Mesodermal cell (in vitro differentiated cells): Measurements from ENCODE around the gene FOXP1.
"Not testable (repeated sequence)": the region's sequence is repeated elsewhere in the genome, so short reads cannot be mapped to it uniquely, and the experiment has no call there.

Experiments used
- H3K27ac ChIP-seq: 2 replicates; pipeline ENCODE4 v1.7.0; 2013; ENCODE audit warnings: mild to moderate bottlenecking, low read depth, low read length, moderate library complexity; ENCODE audit not compliant: severe bottlenecking
- H3K36me3 ChIP-seq: 2 replicates; pipeline ENCODE4 v1.7.1; 2013; ENCODE audit warnings: mild to moderate bottlenecking, low read length, moderate library complexity; ENCODE audit not compliant: control insufficient read depth, insufficient read depth
- H3K4me1 ChIP-seq: one replicate; pipeline ENCODE4 v1.7.1; 2013; ENCODE audit warnings: mild to moderate bottlenecking, low read length; ENCODE audit not compliant: insufficient read depth, control insufficient read depth, poor library complexity, severe bottlenecking
- H3K4me3 ChIP-seq: 2 replicates; pipeline ENCODE4 v1.7.0; 2013; ENCODE audit warnings: low read length, control low read depth, mild to moderate bottlenecking; ENCODE audit not compliant: insufficient read depth, poor library complexity, severe bottlenecking; ENCODE audit errors: extremely low read depth
- H3K9me3 ChIP-seq: 2 replicates; pipeline ENCODE4 v1.7.1; 2013; ENCODE audit warnings: mild to moderate bottlenecking, low read length, moderate library complexity; ENCODE audit not compliant: control insufficient read depth
- WGBS, 2 experiments: methylation state at CpG; one replicate each; pipeline ENCODE4 v1.1.5; 2013; ENCODE audit warnings: missing lambda C conversion rate in 2 of 2; ENCODE audit not compliant: insufficient coverage in 2 of 2; 5-methylcytosine and 5-hydroxymethylcytosine counted together

The FOXP1 gene

GRCh38 chr3:71022551-71023335 lies 560.8 kb downstream of the FOXP1 start:
- 68 to 76% methylated on average over 4 to 5 of the region's 5 CpGs for WGBS, 2 experiments
- no peaks in the 10 kb centered on the region for H3K9me3 ChIP-seq
- H3K27ac ChIP-seq = no peak overlapping the region

GRCh38 chr3:71018799-71019198 lies 564.7 kb downstream of the FOXP1 start:
- Histone ChIP-seq H3K9me3 (no peaks in the 10 kb centered on the region), H3K4me1 (no peaks in the 10 kb centered on the region), H3K36me3 (peaks cover 14% of the 10 kb centered on the region), H3K4me3 (no peak overlapping the region), H3K27ac (no peak overlapping the region)
- 90 to 93% methylated on average over 2 of the region's 4 CpGs for WGBS, 2 experiments

More at GRCh38 chr3:71022551-71023335, 560.8 kb downstream of the FOXP1 start:
- Histone ChIP-seq H3K4me1 (no peaks in the 10 kb centered on the region), H3K36me3 (no peaks in the 10 kb centered on the region), H3K4me3 (no peak overlapping the region)

GRCh38 chr3:71016178-71016845 lies 567.2 kb downstream of the FOXP1 start:
- no peaks in the 10 kb centered on the region for H3K9me3 ChIP-seq
- no peak overlapping the region for H3K27ac ChIP-seq
- H3K4me1 ChIP-seq = no peaks in the 10 kb centered on the region
- WGBS, 2 experiments = 88 to 94% methylated on average over 7 of the region's 10 CpGs
- peaks cover 14% of the 10 kb centered on the region for H3K36me3 ChIP-seq
- no peak overlapping the region for H3K4me3 ChIP-seq

GRCh38 chr3:71014616-71015015 lies 568.9 kb downstream of the FOXP1 start:
- not testable (repeated sequence) for H3K9me3 ChIP-seq, H3K27ac ChIP-seq, H3K4me3 ChIP-seq, H3K4me1 ChIP-seq
- WGBS, 2 experiments = 96 to 100% methylated on average over 3 to 4 of the region's 6 CpGs
- peaks cover 14% of the 10 kb centered on the region for H3K36me3 ChIP-seq

DNA sequence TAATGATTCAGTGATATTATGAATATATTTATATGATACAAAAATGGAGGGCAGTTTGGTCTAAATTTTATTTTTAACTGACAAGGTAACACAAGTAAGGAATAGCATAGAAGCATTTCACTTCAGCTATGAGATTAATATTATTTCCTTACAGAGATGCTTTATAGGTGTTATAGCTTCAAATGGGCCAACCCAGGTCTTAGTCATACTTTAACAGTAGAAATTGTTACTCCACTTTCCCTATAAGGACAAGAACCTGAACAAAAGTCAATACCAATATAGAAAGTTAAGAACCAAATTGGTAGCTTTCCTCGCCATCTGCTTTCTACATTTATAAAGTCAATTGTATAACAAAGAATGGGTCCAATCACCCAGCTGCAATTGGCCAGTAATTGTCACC lies 570.6 kb downstream of the FOXP1 start:
- no peaks in the 10 kb centered on the region for H3K4me1 ChIP-seq
- H3K9me3 ChIP-seq = no peaks in the 10 kb centered on the region
- 100% methylated on average over 1 of the region's 1 CpG; no CpG with 5 or more reads in 1 of the 2 experiments for WGBS, 2 experiments
- H3K4me3 ChIP-seq = no peak overlapping the region
- H3K36me3 ChIP-seq = peaks cover 14% of the 10 kb centered on the region
- H3K27ac ChIP-seq = no peak overlapping the region

- Histone ChIP-seq H3K4me1 (peaks cover 9% of the 10 kb centered on the region), H3K9me3 (no peaks in the 10 kb centered on the region), H3K36me3 (peaks cover 14% of the 10 kb centered on the region), H3K27ac (no peak overlapping the region), H3K4me3 (no peak overlapping the region)
- 83 to 100% methylated on average over 1 of the region's 6 CpGs for WGBS, 2 experiments
Measured at GRCh38 chr3:71011565-71012287, 571.8 kb downstream of the FOXP1 start.

- Histone ChIP-seq H3K27ac (no peak overlapping the region), H3K9me3 (no peaks in the 10 kb centered on the region), H3K36me3 (peaks cover 14% of the 10 kb centered on the region), H3K4me3 (no peak overlapping the region), H3K4me1 (peaks cover 9% of the 10 kb centered on the region)
- WGBS, 2 experiments = 94 to 100% methylated on average over 1 to 2 of the region's 3 CpGs
Measured at GRCh38 chr3:71010726-71011455, 572.6 kb downstream of the FOXP1 start.

- H3K4me1 ChIP-seq = peaks cover 9% of the 10 kb centered on the region
- WGBS, 2 experiments = 94 to 97% methylated on average over 5 to 6 of the region's 7 CpGs
- no peak overlapping the region for H3K27ac ChIP-seq
Measured at GRCh38 chr3:71008350-71008935, 575.1 kb downstream of the FOXP1 start.

DNA sequence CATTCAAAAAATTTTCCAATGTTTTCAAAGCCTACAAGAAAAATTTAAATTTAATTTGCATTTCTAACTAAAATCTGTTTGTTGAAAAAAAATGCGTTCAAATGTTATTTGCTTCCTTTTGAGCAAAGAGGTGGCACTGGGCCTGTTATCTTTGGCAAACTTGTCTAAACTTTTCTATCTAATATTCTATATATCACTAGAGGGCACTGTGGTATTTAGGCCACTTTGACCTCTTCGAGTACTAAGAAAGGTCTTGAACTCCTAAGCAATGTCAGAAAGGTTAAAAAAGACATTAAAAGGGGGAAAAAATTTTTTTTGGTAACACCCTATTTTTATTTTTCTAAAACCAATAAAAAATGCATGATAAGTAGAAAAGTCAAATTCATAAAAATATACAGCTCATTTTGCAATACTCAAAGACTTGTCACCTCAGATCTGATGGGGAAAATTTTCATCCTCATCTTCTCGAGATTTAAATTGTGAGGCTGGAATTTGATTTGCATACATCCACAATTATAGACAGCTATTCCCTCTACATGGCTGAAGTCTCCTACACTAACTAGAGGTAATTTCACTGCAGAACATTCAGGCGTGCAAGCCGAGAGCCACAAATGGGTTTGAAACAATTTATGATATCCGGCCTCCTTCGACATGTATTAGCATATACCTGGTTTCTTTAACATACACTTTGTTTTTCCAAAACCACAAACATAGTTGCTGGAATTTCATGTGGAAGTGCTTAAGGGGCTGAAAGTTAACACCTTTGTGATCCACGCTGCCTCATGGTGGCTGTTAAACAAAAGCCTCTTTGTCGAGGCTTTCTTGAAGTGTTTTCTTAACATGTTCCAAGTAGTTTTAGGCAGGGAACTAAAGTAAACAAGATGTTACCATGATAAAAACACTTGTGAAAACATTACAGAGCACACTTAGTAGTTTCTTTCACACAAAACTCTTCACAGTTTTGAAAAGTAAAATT lies 576.4 kb downstream of the FOXP1 start:
- H3K4me1 ChIP-seq = peaks cover 9% of the 10 kb centered on the region
- H3K36me3 ChIP-seq = no peaks in the 10 kb centered on the region
- H3K9me3 ChIP-seq = no peaks in the 10 kb centered on the region
- no peak overlapping the region for H3K4me3 ChIP-seq
- no peak overlapping the region for H3K27ac ChIP-seq
- 31 to 44% methylated on average over 4 to 6 of the region's 9 CpGs for WGBS, 2 experiments

More at GRCh38 chr3:71008350-71008935, 575.1 kb downstream of the FOXP1 start:
- H3K36me3 ChIP-seq = no peaks in the 10 kb centered on the region
- H3K9me3 ChIP-seq = no peaks in the 10 kb centered on the region
- H3K4me3 ChIP-seq = no peak overlapping the region
